ENCODE data around the gene SREBF1. TPM values are rescaled to one million over a fixed set of nuclear protein-coding genes. Genes with fewer than 3 reads are reported as not detected.

The SREBF1 gene
- polyA plus RNA-seq, 3 donors, result 7.6 to 35.9 (median 10.5) TPM

- no peak for DNase-seq
- no peak overlapping the region for H3K4me3 Mint-ChIP-seq
- no peak overlapping the region for H3K4me2 ChIP-seq (replicated peaks; ENCODE audit: extremely low read depth, low read length, poor library complexity, severe bottlenecking)
- H3K9ac ChIP-seq (ENCODE audit: insufficient read depth, low read length, poor library complexity, severe bottlenecking), result no peak overlapping the region
- TF ChIP-seq, protein P1, sequence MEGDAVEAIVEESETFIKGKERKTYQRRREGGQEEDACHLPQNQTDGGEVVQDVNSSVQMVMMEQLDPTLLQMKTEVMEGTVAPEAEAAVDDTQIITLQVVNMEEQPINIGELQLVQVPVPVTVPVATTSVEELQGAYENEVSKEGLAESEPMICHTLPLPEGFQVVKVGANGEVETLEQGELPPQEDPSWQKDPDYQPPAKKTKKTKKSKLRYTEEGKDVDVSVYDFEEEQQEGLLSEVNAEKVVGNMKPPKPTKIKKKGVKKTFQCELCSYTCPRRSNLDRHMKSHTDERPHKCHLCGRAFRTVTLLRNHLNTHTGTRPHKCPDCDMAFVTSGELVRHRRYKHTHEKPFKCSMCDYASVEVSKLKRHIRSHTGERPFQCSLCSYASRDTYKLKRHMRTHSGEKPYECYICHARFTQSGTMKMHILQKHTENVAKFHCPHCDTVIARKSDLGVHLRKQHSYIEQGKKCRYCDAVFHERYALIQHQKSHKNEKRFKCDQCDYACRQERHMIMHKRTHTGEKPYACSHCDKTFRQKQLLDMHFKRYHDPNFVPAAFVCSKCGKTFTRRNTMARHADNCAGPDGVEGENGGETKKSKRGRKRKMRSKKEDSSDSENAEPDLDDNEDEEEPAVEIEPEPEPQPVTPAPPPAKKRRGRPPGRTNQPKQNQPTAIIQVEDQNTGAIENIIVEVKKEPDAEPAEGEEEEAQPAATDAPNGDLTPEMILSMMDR (IDR thresholded peaks at IDR 0.05), result no peak
- peaks cover 85% of the 10 kb centered on the region for H4K20me1 ChIP-seq (ENCODE audit: insufficient read depth, low read length)
- no peaks in the 10 kb centered on the region for H3K9me3 ChIP-seq (replicated peaks in 1 of 2; ENCODE audit: control insufficient read depth in 1 of 2, insufficient read depth in 1 of 2, low read length in 2 of 2)
- intact Hi-C loops (cut with micrococcal nuclease), result loop anchor here in 1 of 2 donors (10.0 kb wide), 1 partner anchor 147 kb away; the partner anchor contains the start of gene RAI1
- peaks cover 0 to 4% (median 2%) of the 10 kb centered on the region in 3 donors for H3K27me3 Mint-ChIP-seq (ENCODE audit: low read depth in 3 of 3)
- no peaks in the 10 kb centered on the region for H3K27me3 ChIP-seq (ENCODE audit: control insufficient read depth in 2 of 2, insufficient read depth in 2 of 2, low read length in 2 of 2)
- no peak overlapping the region for H3K27ac ChIP-seq (ENCODE audit: low read depth in 1 of 2, low read length in 2 of 2)
- 100% methylated on average over 1 of the region's 2 CpGs for WGBS (ENCODE audit: insufficient coverage)
- no peak overlapping the region for H2AFZ ChIP-seq (ENCODE audit: insufficient read depth, low read depth, low read length, poor library complexity, severe bottlenecking)
- peaks cover 54% of the 10 kb centered on the region for H3K79me2 ChIP-seq (ENCODE audit: insufficient read depth, low read length)
- peaks cover 25 to 45% of the 10 kb centered on the region in 2 donors for H3K36me3 Mint-ChIP-seq
- no peak overlapping the region for H3K27ac Mint-ChIP-seq
- H3K4me3 ChIP-seq (replicated peaks in 1 of 3; ENCODE audit: low read depth in 2 of 3, low read length in 3 of 3), result no peak overlapping the region
- H3K4me1 Mint-ChIP-seq, result peaks cover 29% of the 10 kb centered on the region
- H3K9me3 Mint-ChIP-seq, result no peaks in the 10 kb centered on the region
- peaks cover 27 to 36% of the 10 kb centered on the region in 2 donors for H3K4me1 ChIP-seq (ENCODE audit: control insufficient read depth in 1 of 2, insufficient read depth in 2 of 2, low read length in 2 of 2)
- H3K36me3 ChIP-seq (replicated peaks in 1 of 2; ENCODE audit: control insufficient read depth in 1 of 2, insufficient read depth in 2 of 2, low read length in 2 of 2), result peaks cover 16 to 28% of the 10 kb centered on the region in 2 donors
Measured at GRCh38 chr17:17832032-17832363, 4.8 kb downstream of the SREBF1 start.

- H3K27me3 ChIP-seq (ENCODE audit: control insufficient read depth in 2 of 2, insufficient read depth in 2 of 2, low read length in 2 of 2), result no peaks in the 10 kb centered on the region
- Mint-ChIP-seq H3K4me1 (peaks cover 33% of the 10 kb centered on the region), H3K27ac (peak overlapping the region in 1 of 7 donors; percentile 2), H3K4me3 (no peak overlapping the region), H3K9me3 (no peaks in the 10 kb centered on the region), H3K27me3 (ENCODE audit: low read depth in 3 of 3) (peaks cover 0 to 4% (median 2%) of the 10 kb centered on the region in 3 donors), H3K36me3 (peaks cover 30 to 48% of the 10 kb centered on the region in 2 donors)
- no peak for DNase-seq
- H3K9me3 ChIP-seq (replicated peaks in 1 of 2; ENCODE audit: control insufficient read depth in 1 of 2, insufficient read depth in 1 of 2, low read length in 2 of 2), result no peaks in the 10 kb centered on the region
- H3K79me2 ChIP-seq (ENCODE audit: insufficient read depth, low read length), result peaks cover 51% of the 10 kb centered on the region
- peaks cover 90% of the 10 kb centered on the region for H4K20me1 ChIP-seq (ENCODE audit: insufficient read depth, low read length)
- H3K27ac ChIP-seq (ENCODE audit: low read depth in 1 of 2, low read length in 2 of 2), result no peak overlapping the region
- intact Hi-C loops (cut with micrococcal nuclease), result loop anchor here in 1 of 2 donors (10.0 kb wide), 1 partner anchor 147 kb away; the partner anchor contains the start of gene RAI1
- no peak overlapping the region for H2AFZ ChIP-seq (ENCODE audit: insufficient read depth, low read depth, low read length, poor library complexity, severe bottlenecking)
- H3K4me2 ChIP-seq (replicated peaks; ENCODE audit: extremely low read depth, low read length, poor library complexity, severe bottlenecking), result no peak overlapping the region
- no peak overlapping the region for H3K4me3 ChIP-seq (replicated peaks in 1 of 3; ENCODE audit: low read depth in 2 of 3, low read length in 3 of 3)
- WGBS (ENCODE audit: insufficient coverage), result 93% methylated on average over 11 of the region's 12 CpGs
- H3K36me3 ChIP-seq (replicated peaks in 1 of 2; ENCODE audit: control insufficient read depth in 1 of 2, insufficient read depth in 2 of 2, low read length in 2 of 2), result peaks cover 16 to 28% of the 10 kb centered on the region in 2 donors
- TF ChIP-seq, protein P1 (IDR thresholded peaks at IDR 0.05), result no peak
- no peak overlapping the region for H3K9ac ChIP-seq (ENCODE audit: insufficient read depth, low read length, poor library complexity, severe bottlenecking)
- H3K4me1 ChIP-seq (ENCODE audit: control insufficient read depth in 1 of 2, insufficient read depth in 2 of 2, low read length in 2 of 2), result peaks cover 31 to 36% of the 10 kb centered on the region in 2 donors
Measured at GRCh38 chr17:17831208-17832031, 5.4 kb downstream of the SREBF1 start.

All from CD14-positive monocyte (primary cell).